Measurements from ENCODE around the gene SCRG1.

Gene SCRG1

GRCh38 chr4:173362666-173363065 is 36.2 kb downstream of the SCRG1 start:
- DNase-seq (ENCODE audit: low read depth), result no peak

- DNase-seq (ENCODE audit: low read depth), result no peak
These were observed 38.2 kb downstream of the SCRG1 start for GRCh38 chr4:173360587-173361221.

GRCh38 chr4:173357939-173358338 is 41.0 kb downstream of the SCRG1 start:
- DNase-seq (ENCODE audit: low read depth), result no peak

GRCh38 chr4:173347467-173347866 is 51.4 kb downstream of the SCRG1 start:
- no peak for DNase-seq (ENCODE audit: low read depth)

- no peak for DNase-seq (ENCODE audit: low read depth)
These were observed 52.8 kb downstream of the SCRG1 start for GRCh38 chr4:173346074-173346473.

- DNase-seq (ENCODE audit: low read depth), result no peak
These were observed 53.3 kb downstream of the SCRG1 start for GRCh38 chr4:173345648-173346047.

- DNase-seq (ENCODE audit: low read depth), result no peak
These were observed 55.0 kb downstream of the SCRG1 start for GRCh38 chr4:173343832-173344397.

- DNase-seq (ENCODE audit: low read depth), result no peak
These were observed 61.5 kb downstream of the SCRG1 start for GRCh38 chr4:173337463-173337862.

GRCh38 chr4:173334891-173335752 is 63.8 kb downstream of the SCRG1 start:
- peak; percentile 80 for DNase-seq (ENCODE audit: low read depth)

All from fibroblast of the conjunctiva (primary cell).